ENCODE data around the gene TRH.
"Not testable (repeated sequence)": the region's sequence is repeated elsewhere in the genome, so short reads cannot be mapped to it uniquely, and the experiment has no call there.

The TRH gene

DNA sequence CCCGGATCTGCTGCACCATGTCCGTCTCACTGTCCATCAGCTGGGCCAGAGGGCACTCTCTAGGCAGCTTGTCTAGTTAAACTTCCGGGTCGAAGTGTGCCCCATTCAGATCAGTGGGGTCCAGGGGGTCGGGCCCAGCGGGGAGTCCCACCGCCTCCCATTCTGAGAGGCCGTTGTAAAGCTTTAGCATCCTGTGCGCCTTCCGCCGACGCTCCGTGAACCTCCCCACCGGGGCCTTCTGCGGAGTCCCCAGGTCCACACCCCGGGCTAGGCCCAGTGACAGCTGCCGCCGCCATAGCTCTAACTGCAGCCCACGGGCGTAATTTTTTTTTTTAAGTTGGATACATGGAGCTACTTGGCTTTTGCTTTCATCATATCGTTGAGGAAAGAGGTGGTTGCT lies 38.7 kb downstream of the TRH start:
- DNase-seq = not testable (repeated sequence)

DNA sequence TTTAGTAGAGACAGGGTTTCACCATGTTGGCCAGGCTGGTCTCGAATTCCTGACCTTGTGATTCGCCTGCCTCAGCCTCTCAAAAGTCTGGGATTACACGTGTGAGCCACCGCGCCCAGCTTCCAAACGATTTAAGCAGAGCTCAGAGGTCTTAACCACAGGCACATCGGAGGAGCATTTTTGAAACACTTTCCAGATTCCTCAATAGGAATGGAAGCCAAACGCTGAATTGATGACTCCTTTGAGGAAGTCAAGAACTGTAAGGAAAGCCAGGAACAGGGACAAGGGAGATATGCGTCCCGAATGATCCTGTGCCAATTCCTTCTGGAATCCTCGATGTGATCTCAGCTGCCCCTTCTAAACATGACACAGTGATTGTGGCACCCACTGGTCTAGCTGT lies 40.0 kb downstream of the TRH start:
- peak; percentile 45 for DNase-seq

DNA sequence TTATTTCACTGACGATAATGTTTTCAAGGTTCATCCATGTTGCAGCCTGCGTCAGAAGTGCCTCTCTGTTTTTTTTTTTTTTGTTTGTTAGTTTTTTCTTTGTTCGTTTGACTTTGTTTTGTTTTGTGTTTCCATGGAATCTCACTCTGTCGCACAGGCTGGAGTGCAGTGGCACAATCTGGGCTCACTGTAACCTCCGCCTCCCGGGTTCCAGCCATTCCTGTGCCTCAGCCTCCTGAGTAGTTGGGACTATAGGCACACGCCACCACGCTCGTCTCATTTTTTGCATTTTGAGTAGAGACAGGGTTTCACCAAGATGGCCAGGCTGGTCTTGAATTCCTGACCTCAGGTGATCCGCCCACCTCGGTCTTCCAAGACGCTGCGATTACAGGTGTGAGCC lies 43.1 kb downstream of the TRH start:
- DNase-seq = not testable (repeated sequence)

DNA sequence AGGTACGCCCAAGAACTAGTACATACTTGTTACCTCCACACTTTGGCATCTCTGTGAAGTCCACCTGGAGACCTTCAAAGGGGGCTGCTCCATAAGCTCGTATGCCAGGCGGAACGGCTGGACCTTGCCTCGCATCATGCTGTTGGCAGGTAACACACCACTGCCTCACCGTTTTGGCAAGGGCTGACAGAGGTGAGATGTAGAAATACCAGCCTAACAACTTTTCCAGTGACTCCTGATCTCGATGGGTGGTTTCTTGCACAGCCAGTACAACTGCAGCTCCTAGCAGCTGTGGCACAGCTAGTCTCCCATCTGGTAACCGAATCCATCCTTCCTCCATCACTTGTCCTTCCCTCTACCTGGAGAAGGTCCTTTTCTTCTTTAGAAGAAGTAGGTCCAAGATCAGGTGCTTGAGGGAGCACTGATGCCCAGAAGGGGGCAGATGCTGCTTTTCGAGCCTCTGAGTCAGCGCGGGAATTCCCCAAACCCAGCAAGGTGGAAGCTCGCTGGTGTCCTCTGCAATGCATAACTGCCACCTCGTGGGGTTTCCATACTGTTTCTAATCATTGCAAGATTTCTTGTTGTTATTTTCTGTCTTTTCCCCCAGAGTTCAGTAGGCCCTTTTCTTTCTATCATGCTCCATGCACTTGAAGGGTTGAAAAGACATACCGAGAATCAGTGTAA lies 51.8 kb downstream of the TRH start:
- DNase-seq = not testable (repeated sequence)

DNA sequence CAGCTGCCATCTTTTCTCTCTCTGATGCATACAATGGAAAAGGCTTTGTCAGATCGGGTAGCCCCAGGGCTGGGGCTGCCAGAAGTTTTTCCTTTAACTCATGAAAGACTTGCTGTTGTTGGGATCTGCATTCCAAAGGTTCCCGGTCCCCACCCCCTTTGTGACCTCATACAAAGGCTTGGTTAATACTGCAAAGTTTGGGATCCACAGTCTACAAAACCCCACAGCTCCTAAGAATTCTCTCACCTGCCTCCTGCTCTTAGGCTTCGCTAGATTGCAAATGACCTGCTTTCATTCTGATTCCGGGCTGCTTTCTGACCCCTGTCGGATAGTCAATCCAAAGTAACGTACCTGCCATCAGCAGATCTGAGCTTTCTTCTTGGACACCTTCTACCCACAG lies 52.9 kb downstream of the TRH start:
- peak; percentile 28 for DNase-seq
